NCI-H2029 treated with DMSO at 0.1 percent for 48 hours (cell line): Measurements from ENCODE around the gene FAM110C.
"Not testable (repeated sequence)": the region's sequence is repeated elsewhere in the genome, so short reads cannot be mapped to it uniquely, and the experiment has no call there.

Experiments used
- DNase-seq: peaks from one replicate; lab custom pipeline; 2025; lab: John Stamatoyannopoulos, UW

FAM110C gene

DNA sequence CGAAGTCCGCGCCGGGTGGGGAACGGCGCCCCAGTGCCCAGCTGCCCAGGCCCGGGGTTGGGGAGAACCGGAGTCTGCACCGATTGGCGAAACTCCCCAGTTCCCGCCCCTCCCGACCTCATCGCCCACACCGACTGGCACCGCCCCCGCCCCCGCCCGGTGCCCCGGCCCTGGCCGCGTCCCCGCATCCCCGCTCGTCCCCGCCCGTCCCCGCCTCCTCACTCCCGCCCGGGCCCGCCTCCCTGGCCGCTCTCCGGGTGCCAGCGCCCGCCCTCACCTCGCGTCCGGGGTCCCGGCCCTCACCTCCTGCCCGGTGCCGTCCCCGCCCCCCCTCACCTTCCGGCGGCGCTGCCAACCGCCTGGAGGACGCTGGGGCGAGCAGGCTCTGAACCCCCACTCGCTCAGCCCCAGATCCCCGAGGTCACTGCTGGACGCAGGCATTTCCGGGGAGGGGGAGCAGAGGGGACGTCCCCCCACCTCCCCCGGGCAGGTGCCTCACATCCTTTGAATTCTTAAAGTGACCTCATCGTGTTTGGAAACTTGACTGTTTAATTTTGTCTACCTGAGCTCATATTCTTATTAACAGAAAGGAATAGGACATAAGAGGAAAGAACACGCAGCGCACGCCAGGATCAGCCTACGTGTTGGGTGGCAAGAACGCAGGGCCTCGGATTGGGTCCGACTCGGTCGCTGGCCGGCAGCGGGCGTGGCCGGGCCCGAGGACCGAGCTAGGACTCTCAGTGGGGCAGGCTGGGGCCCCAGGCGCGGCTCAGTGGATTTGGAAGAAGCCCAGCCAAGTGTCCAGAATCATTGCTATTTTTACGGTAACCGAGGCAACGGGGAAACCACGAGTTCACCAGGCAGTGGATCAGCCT lies at the start of gene FAM110C:
Gene FAM110C, minus strand, starts transcription at position 35 of the 875 bp plus-strand sequence. CDS start 120 bp downstream, outside the sequence.
- no peak for DNase-seq

GRCh38 chr2:92326-92725 lies 46.0 kb upstream of the FAM110C start:
- DNase-seq = no peak

GRCh38 chr2:90645-91312 lies 44.5 kb upstream of the FAM110C start:
- DNase-seq = no peak

- DNase-seq = no peak
Observed at GRCh38 chr2:85761-86160, 39.5 kb upstream of the FAM110C start.

DNA sequence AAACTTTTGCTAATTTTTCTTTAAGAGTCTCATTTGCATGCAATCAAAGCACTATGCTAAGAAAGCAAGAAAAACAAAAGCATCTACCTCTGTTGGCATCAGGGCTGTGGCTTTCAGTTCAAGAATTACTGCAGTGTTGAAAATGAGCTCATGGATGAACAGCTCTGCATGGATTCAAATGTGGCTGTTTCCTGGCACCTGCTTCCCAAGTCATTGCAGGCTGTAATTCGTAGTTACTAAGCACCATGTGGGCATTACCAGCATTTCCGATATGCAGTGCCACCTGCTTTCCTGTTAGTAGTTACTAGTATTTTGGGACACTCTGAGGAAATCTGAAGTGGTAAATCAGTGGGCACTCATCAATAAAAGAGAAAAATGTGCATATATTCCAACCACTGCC lies 37.8 kb upstream of the FAM110C start:
- no peak for DNase-seq

GRCh38 chr2:80971-81736 lies 34.8 kb upstream of the FAM110C start:
- DNase-seq = no peak

GRCh38 chr2:80378-80777 lies 34.1 kb upstream of the FAM110C start:
- DNase-seq = no peak

DNA sequence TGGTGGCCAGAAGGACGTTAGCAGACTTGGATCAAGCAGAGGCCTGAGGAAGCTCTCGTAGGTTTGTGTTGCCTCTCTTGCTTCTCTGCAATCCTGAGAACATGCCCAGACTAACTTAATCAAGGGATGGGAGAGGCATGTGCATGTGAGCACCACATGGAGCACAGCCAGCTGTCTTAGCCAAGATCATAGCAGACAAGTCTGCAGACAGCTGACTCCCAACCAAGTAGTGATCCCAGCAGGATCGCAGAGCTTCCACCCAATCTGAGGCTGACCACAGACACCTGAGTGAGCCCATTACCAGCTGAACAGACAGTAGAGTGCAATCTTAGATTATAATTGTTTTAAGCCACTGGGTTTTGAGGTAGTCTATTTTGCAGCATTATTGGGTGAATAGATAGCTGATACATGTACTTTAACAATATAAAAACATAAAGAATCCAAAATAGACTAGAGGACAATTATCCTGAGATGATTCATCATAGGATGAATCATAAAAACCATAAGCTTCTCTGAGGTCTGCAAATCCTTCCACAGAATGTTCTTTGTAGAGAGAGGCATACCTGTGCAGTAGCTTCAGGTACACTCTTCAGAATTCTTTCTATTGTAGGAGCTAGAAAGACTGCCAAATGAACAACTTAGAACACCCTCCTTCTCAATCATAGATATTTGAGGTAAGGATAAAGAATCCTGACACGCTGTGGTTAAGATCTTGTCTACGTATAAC lies 25.2 kb upstream of the FAM110C start:
- no peak for DNase-seq

GRCh38 chr2:69366-70344 lies 23.4 kb upstream of the FAM110C start:
- DNase-seq = no peak

- not testable (repeated sequence) for DNase-seq
Observed at GRCh38 chr2:68637-69036, 22.3 kb upstream of the FAM110C start.

DNA sequence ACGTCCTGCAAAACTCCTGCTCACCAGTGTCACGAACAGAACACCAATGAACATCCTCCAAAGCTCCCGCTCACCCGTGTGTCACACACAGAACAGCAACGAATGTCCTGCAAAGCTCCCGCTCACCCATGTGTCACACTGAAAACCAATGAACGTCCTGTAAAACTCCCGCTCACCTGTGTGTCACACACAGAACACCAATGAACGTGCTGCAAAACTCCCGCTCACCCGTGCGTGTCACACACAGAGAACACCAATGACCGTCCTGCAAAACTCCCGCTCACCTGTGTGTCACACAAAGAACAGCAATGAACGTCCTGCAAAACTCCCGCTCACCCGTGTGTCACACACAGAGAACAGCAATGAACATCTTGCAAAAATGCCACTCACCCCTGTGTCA lies 20.5 kb upstream of the FAM110C start:
- no peak for DNase-seq

- DNase-seq = no peak
Observed at GRCh38 chr2:65121-65520, 18.8 kb upstream of the FAM110C start.

GRCh38 chr2:55587-56448 lies 9.5 kb upstream of the FAM110C start:
- DNase-seq = no peak

- no peak for DNase-seq
Observed at GRCh38 chr2:51613-52012, 5.3 kb upstream of the FAM110C start.

DNA sequence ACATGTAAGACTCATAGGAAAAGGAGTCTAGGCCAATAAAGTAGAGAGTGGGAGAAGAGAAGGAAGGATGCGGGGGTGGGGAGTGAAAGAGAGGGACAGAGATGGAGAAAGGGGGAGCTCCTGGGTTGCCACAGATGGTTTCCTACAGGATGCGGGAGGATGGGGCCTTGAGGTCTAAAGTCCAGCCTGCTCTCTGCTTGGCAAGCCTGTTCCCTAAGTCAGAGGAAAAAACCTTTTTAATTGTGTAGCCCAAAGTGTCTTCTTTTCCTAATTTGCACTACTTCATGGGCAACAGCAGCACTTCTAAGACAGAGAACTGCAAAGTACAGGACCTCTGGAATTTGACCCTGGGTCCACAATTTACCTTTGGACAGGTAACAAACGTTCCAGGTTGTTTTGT lies 1.4 kb upstream of the FAM110C start:
- no peak for DNase-seq

DNA sequence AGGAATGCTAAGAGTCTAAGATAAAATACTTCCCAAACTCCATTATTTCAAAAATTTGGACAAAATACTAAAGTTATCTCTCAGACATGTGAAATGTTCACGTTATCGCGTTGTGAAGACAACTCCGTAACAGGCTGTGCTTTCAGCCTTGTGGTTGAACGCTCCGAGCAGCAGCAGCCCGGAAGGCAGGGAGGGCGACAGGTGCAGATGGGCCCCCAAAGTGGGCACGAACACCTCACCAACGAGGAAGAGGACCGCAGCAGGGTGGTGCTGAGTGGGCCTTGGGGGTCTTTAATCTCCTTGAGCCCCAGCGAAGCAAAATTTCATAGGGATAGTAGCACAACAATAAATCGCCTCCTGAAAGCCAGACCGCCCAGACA lies 1.0 kb upstream of the FAM110C start:
- DNase-seq = no peak

GRCh38 chr2:46131-46470 lies 204 bp downstream of the FAM110C start:
- no peak for DNase-seq

DNA sequence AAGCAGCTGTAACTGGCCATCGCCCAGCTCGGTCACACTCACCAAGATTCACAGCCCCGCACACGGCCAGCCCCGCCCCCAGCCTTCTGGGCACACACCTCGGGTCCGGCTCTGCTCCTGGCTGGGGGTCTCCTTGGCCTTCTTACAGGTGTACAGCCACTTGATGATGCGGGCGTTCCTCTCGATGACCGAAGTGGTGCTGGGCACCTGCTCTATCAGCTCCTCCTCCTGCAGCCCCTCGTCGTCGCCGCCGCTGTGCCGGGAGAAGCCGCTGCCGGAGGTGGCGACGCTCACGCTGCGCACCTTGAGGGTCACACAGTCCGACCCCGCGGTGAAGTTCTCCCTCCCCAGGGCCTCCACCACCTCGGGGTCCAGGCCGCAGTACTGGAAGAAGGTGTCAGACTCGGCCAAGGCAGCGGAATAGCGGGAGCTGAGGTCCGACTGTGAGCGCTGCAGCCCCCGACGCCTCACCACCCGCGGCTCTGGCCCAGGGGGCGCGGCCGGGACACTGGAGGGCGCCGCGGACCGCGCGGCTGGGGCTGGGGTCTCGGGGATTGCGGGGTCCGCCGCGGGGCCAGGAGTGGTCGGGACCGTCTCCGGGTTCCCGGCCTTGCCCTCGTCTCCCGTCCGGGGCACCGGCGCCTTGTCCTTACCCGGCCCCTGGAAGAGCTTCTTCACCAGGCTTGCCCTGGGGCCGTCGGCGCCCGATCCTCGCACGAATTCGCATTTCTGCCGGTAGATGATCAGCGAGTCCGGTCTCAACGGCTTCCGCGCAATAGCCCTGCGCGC lies 769 bp downstream of the FAM110C start:
- DNase-seq = no peak

- DNase-seq = no peak
Observed at GRCh38 chr2:44748-45341, 1.5 kb downstream of the FAM110C start.
